ENCODE results near the gene WSCD2.

WSCD2 gene

DNA sequence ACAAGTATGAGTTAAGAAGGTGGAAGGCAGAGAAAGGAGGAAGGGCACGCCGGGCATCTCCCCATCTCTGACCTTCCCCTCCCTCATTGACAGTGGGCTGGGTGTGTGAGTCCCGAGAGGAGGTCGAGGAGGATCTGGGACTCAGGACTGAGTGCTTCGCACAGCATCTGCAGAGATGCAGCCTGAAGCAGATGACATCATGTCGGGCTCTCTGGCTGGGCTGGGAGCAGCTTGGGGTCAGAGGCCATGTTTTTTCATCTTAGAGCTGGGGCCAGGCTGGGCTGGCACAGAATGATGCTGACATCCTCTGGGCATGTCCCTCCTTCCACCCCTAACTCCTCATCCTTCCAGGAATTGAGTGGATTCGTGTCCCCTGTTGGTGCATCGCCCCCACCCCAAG lies 166.6 kb downstream of the WSCD2 start:
- DNase-seq (ENCODE audit: insufficient read length, low spot score) = no peak
- FAIRE-seq = no peak

- FAIRE-seq (no peak), DNase-seq (ENCODE audit: insufficient read length, low spot score) (no peak)
These were observed 167.9 kb downstream of the WSCD2 start for GRCh38 chr12:108296945-108297344.

DNA sequence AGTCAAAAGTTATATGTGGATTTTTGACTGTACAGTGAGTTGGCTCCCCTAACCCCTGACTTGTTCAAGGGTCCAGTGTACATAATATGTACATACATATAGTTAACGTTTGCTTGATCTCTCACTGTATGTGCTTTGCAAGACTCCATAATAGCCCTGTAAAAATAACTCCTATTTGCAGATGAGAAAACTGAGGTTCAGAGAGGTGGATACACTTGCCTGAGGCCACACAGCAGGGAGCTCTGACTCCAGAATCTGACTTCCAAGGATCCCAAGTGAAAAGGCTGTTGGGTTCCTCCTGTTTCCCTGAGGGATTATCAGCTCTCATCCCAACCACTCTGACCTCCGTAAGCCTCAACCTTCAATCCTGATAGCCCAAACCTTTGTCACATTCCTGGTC lies 168.3 kb downstream of the WSCD2 start:
- no peak for DNase-seq (ENCODE audit: insufficient read length, low spot score)
- FAIRE-seq = no peak

GRCh38 chr12:108297895-108298760 lies 169.0 kb downstream of the WSCD2 start:
- FAIRE-seq (no peak), DNase-seq (ENCODE audit: insufficient read length, low spot score) (no peak)

GRCh38 chr12:108298761-108299275 lies 169.7 kb downstream of the WSCD2 start:
- FAIRE-seq (no peak), DNase-seq (ENCODE audit: insufficient read length, low spot score) (no peak)

GRCh38 chr12:108299516-108299915 lies 170.4 kb downstream of the WSCD2 start:
- DNase-seq (ENCODE audit: insufficient read length, low spot score) (no peak), FAIRE-seq (no peak)

Data from GM19239 (cell line).